ENCODE measurements around the gene CRIP2.

CRIP2 gene, protein sequence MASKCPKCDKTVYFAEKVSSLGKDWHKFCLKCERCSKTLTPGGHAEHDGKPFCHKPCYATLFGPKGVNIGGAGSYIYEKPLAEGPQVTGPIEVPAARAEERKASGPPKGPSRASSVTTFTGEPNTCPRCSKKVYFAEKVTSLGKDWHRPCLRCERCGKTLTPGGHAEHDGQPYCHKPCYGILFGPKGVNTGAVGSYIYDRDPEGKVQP

DNA sequence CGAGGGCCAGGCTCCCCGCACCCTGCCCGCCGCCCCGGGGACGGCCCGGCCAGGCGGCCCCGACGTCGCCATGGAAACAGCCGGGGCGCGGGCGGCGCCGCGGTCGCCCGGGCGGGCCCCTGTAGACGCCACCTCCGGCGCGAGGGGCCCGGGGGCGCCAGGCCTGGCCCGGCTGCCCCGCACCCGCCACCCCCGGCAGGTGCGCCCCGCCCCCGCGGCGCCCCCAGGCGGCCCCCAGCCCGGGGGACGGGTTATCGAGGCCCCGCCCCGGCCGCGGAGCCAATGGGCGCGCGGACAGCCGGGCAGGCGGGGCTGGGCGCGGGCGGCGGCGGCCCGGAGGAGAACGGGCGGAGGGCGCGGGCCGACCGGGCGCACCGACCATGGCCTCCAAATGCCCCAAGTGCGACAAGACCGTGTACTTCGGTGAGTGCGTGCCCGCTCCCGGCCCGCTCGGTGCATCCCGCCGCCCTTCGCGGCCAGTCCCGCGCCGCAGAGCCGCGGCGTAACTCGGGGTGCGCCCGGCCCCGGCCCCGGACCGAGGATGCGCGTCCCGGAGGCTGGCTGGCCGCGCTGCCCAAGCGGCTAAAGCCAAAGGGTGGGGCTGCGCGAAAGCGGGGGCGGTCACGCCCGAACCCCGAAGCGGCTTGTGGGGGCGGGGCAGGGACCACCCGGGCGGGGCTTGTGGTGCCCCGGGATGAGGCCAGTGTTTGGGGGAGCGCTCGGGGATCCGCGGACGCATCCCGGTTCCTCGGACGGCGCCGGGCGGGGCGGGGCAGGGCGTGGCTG lies at the start of gene CRIP2:
TSS of gene CRIP2 (plus strand) at position 339 of the 786 bp plus-strand sequence. CDS start at position 381, 42 bp downstream.
- DNase-seq = peak; percentile 15 to 69

DNA sequence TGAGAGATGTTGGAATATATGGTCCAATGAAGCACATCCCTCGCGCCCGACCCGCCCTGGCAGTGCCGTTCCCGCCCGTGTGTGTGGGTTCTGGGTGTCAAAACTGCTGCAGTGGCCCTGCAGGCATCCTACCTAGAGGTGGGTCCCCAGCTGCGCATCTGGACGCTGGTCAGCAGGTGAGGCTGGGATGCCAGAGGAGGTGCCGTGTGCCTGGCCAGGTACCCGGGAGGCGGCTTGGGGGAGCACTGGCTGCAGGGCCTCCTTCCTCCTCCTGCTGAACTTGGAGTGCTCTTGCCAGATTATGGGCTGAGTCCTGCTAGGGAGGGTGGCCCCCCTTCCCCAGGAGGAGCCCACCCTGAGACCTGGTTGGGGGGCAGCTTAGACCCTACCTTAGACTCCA lies 49.8 kb upstream of the CRIP2 start:
- DNase-seq = no peak

DNA sequence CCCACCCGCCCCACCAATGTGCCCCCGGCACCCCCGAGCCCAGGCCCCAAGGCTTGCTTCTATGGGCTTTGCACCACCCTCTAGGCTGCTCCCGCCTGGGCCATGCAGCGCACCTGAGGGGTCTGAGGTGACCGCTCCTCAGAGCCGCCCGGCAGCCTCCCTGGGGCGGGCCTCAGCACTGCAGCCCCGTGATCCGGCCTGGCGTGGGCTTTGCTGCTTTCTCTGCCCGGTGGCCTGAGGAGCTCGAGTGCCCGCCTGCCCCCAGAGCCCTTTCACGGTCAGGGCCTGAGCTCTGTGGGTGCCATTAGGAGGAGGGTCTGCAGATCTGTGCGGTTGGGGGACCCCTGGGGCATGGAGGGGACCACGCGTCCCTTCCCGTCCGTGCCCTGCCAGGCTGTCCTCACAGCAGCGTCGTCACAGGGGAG lies 48.8 kb upstream of the CRIP2 start:
- DNase-seq = no peak

DNA sequence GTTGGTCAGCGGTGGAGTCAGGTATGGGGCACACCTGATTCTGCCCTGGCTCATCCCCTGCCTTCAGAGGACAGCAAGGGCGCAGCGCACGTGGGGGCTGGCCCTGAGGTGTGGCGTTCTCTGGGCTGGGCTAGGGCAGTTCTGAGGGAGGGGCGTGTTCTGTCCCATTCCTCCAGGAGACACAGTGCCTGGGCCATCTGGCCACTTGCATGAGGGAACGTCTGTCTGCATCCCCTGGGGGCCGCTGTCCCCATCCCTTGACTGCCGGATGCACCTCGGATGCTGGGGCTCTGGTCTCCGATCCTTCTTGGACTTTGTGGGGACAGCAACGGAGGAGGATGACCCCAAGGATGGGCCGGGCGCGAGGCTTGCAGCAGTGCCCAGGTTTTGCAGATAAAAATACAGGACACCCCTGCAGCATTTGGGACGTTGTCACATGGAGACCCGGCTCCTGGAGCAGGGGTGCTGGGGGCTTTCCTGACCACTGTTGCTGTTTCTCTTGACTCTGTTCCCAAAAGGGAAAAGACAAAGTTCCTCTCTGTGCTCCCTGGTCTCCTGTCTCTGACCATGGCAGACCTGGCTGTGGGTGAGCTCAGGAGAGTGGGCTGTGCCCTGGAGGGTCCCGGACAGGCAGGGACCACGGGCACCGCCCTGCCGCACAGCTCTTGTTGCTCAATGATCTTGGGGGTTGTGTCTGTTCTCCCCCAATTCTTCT lies 48.0 kb upstream of the CRIP2 start:
- DNase-seq = no peak

DNA sequence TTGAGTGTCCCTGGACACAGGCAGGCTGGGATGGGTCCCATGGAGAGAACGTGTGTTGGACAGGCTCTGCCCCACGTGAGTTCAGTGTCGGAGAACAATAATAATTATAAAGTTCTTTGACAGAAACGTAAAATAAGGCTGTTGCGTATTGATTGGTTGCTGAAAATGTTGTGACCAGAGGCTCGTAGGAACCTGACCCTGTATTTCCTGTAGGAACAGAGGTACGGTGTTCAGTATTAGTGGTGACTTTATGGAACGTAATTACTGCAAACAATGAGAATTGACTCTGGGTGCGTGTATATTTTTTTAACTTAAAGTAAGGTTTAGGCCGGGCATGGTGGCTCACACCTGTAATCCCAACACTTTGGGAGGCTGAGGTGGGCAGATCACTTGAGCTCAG lies 47.2 kb upstream of the CRIP2 start:
- DNase-seq = no peak

DNA sequence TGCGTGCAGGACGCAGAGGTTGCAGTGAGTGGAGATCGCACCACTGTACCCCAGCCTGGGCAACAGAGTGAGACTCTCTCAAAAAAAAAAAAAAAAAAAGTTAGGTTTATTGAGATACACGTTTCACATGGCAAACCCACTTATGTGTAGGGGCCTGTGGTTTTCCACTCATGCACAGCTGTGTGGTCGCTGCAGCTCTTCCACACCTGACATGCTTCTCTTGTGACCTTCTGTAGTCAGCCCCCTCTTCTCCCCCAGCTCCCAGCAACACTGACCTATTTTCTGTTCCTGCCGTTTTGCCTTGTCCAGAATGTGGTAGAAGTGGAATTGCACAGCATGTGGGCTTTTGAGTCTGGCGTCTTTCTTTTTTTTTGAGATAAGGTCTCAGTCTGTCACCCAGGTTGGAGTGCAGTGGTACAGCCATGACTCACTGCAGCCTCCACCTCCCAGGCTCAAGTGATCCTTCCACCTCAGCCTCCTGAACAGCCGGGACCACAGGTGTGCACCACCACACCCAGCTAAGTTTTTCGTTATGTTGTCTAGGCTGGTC lies 46.6 kb upstream of the CRIP2 start:
- no peak for DNase-seq

DNA sequence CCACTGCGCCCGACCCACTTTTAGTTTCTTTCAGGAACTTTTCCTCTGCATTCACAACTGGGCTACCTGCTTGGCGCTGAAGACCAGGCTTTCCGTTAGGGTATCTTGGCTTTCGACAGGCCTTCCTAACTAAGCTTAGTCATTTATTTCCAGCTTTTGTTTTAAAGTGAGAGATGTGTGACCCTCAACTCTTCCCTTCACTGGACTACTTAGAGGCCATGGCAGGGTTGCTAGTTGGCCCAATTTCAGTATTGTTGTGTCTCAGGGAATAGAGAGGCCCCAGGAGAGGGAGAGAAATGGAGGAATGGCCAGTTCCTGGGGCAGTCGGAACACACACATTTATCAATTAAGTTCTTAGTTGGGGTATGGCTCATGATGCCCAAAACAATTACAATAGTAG lies 44.6 kb upstream of the CRIP2 start:
- no peak for DNase-seq

DNA sequence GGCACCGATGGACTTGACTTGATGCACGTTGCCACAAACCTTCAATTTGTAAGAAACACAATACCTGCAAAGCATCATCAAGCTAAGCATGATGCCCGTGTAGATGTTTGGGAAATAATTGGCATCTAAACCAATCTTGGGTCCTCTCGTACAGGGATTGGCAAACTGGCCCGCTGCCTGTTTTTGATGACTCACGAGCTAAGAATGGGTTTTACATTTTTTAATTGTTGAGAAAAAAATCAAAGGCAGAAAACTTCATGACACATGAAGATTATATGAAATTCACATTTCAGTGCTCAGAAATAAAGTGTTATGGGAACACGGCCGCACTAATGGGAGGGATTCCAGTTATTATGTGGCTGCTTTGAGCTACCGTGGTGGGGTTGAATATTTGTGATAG lies 44.1 kb upstream of the CRIP2 start:
- DNase-seq = no peak

DNA sequence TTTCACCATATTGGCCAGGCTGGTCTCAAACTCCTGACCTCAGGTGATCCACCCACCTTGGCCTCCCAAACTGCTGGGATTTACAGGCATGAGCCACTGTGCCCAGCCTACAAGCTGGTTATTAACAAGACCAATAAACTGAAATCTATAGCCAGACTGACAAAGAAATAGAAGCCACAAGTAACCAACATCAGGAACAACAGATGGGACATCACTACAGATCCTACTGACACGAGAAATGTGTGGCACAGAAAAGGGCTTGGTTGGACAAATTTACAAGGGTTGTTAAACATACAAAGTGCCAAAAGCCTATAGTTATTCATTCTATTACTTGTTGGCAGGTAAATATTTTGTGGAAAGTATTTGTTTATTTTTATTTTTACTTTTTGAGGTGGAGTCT lies 43.4 kb upstream of the CRIP2 start:
- DNase-seq = no peak

DNA sequence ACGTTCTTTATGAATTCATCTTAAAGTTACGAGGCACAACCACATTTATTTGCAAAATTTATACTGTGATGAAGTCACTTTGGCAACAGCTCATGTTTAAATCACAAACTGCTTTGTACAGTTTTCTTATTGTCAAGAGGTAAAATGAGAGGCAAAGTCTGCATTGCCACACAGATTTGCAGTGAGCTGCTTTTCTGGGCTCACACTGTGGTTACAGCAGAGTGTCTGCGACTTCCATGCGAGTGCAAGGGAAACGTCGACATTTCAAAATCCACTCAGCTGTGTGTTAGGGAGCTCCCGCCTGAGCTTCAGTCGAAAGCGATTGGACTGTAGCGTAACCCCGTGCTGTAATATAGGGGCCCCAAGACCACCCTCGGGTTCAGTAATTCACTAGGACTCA lies 42.0 kb upstream of the CRIP2 start:
- no peak for DNase-seq

DNA sequence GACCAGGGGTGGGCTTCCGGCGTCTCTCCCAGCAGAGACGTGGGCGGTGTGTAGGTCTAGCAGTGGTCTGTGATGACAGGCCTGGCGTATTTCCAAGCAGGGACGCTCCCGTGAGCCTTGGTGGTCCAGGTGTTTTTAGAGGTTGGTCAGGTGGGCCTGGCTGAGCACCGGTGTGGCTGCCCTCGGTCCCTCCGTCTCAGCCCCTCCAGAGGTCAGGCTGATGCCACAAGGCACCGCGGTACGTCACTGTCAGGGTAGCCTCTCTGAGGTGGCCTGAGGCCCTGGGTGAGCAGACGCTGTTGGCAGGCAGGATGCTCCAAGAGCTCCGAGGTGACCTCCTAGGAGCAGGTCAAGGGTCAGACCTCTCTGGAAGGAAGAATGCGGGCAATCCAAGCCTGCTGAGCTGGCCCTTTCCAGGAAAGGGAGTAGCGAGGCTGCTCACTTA lies 41.4 kb upstream of the CRIP2 start:
- DNase-seq = no peak

DNA sequence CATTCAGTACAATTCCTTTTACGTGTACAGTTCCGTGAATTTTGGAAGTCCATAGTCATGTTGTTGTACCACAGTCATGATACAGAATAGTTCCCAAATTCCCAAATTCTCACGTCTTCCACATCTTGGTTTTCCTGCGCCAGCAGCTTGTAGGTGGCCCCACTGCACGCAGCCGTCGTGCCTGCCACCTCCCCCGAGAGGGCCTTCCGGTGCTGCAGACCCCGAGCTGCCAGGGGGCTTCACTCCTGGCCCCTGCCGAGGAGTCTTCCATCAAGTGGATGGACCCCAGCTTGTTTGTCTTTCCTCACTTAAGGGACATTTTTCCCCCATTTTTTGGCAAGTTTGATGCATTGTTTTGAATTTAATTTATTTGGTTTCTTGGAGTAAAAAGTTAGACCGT lies 38.2 kb upstream of the CRIP2 start:
- DNase-seq = no peak

DNA sequence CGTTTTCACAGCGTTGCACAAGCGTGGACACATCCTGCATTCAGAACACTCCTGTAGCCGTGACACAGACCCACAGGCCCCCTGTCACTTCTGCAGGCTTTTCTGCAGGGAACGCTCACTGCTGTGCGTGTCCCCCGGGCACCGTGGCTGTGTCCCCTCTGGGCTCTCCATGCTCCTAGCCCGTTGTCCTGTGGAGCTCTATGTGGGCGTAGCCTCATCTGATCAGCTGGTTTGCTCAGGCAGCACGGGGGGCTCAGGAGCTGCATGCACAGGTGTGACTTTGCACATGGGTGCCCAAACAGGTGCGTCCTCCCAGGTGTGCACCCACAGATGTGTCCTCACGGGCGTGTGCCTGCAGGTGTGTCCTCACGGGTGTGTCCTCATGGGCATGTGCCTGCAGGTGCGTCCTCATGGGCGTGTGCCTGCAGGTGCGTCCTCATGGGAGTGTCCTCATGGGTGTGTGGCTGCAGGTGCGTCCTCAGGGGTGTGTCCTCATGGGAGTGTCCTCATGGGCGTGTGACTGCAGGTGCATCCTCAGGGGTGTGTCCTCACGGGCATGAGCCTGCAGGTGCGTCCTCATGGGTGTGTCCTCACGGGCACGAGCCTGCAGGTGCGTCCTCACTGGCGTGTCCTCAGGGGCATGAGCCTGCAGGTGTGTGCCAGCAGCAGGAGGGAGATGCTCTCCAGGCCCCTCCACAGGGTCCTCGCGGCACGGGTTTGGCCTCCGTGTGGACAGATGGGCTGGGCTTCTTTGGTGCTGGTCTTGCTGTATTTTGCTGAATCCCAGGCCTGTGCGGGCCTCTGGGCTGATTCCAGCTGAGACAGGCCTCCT lies 37.5 kb upstream of the CRIP2 start:
- no peak for DNase-seq

DNA sequence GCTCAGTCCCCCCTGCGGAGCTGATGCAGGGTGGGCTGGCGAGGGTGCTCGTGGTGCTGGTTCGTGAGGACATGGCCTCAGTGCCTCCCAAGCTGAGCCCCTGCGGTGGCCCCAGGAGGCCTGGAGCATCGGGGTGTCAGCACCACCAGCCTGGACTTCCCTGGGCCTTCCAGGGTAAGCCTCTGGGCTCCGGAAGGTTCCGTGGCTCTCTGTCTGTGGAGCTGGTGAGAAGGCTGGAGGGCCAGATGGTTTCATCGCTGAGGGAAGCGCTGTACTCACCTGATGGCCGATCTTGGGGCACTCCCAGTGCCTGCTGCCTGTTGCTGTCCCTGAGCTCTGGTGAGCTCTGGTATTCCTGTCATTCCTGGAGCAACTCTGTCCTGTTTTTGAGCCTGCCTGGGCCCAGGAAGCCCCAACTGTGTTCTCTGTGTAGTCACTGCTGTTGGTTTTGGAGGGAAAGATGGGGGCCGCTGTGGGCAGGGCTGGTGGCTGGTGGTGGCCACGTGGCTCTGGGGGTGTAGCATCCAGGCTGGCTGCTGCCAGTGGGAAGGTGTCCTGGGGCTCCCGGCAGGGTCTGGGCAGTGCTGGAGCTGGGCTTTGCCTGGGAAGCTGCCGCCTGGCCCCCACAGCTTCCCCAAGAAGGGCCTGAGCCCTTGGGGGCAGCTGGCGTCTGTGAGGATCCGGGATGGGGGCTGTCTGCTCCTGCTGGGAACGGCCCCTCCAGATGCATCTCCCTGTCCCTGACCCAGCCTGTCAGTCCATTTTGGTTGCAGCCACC lies 36.7 kb upstream of the CRIP2 start:
- DNase-seq = no peak

DNA sequence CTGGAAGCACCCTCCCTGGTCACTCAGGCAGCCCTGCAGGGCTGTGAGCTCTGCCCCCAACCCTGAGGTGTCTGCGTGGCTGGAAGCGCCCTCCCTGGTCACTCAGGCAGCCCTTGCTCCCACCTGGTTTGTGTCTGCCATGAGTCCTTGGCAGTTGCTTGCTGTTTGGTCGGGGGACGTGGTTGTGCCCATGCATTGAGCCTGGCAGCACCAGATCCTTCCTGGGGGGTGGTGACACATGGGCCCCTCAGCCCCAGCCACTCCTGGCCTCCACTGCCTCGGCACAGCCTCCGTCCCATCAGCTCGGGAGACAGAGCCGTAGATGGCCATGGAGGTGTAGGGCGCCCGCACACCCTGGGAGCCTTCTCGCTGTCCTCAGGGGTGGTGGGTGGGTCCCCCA lies 35.4 kb upstream of the CRIP2 start:
- DNase-seq = no peak

DNA sequence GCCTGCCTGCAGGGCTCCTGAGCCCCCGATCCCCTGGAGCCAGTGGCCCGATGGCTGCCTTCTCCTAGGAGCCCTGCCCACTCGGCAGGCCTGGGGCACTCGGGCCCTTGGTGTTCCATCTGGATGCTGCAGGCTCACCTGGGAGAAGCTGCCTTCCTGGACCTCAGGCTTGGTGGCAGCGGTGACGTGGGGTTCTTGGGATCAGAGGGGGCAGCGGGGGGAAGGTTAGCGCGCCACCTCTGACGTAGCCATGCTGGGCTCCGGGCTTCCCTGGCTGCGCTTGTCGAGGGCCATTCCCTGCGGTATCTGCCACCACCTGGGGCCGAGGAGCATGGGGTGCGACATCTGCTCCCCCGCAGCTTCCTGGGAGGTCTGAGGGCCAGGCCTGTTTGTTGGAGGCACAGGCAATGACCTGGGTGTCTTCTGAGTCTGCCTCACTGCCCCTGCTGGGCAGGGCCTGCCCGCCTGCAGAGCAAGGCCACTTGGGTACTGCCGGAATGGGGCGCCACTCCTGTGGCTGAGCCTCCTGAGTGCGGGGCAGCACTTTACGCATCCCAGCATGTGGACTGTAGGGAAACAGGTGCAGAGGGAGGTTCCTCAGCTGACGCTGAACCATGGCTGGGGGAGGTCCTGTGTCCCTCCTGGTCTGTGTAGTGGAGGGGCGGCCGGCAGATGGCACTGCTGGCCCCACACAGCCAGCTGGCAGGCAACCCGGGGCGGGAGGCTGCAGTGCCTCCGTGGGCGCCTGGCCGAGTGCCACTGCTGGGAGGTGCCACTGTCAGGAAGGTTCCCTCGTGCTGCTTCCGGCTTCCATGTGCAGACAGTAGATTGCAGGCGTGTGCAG lies 34.7 kb upstream of the CRIP2 start:
- DNase-seq = no peak

DNA sequence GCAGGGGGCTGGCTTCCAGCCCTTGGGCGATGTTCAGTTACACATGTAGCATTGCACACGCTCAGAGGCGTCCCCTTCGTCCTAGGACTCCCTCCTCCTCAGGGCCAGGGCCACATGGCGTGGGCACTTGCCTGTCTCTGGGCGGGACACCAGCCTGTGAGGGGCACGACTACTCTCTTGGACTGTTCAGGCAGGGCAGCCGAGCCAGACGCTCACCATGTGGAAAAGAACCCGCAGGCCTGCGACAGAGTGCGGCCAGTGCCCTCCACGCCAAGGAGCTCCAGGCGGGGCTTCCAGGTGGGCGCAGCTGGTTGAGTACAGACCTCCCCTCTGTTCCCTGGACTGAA lies 34.1 kb upstream of the CRIP2 start:
- DNase-seq = no peak

DNA sequence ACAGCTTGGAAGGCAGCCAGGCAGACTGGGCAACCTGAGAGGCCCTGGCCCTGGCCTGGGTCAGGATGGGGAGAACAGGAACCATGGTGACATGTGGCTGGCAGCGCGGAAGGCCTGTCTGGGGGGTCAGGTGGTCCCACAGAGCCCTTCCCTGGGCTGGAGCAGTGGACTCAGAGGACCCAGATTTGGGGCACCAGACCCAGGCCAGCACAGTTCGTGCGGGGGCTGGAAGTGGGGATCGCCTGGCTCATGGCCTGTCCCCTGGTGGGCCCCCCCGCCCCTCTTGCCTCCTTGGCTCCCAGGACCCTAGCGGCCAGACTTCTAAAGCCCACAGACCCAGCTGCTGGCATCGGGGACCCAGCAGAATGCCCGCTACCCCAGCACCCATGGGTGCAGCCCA lies 33.6 kb upstream of the CRIP2 start:
- DNase-seq = no peak

DNA sequence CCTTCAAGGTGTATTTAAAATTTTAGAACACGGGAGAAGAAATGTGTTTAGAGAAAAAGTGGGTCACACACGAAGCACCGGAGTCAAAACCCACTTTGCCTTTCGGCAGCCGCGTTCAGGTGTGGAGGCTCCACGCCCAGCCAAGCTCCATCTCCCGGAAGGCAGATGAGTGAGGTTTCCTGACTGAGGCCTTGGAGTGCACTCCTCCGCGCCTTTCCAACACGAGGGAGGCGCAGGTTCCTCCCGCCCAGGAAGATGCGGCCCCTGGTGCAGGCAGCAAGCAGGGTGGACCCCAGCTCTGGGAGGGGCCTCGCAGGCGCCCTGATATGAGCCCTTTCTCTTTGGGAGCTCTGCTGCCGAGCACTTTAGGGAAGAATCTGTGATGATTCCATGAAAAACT lies 32.5 kb upstream of the CRIP2 start:
- DNase-seq = no peak

DNA sequence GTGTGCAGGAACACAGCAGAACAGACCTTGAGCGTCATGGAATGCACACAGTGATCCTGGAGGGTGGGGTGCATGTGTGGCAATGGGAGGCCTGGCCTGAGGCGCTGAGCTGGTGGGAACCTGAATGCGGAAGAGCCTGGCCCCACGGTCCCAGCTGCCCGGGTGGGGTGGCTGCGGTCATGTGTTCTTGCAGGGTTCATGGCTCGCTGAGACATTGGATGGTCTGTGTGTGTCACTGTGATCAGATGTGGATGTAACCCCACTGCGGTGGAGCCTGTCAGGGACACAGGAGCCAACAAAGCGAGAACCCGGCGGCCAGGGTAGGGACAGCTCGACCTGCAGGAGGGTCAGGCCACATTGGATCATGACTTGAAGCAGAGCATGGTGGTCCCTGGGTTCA lies 31.8 kb upstream of the CRIP2 start:
- DNase-seq = no peak

DNA sequence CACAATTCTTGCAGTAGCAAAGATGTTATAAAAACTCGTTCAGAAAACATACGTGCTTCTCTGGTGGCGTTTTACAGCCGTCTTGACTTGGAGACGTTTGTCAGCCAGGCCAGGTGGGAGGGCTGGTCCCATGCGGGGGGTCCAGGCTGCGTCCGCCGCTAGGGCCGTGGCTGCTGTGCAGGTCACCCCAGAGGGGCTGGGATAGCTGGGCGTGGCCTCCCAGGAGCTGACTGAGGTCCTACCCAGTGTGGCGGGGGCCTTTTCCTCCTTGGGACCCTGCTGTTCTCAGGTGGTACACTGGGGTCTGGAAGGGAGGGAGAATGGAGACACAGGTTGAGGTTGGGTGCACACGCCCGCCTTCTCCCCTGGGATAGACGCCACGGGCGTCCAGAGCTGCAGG lies 29.8 kb upstream of the CRIP2 start:
- DNase-seq = no peak

Measured in CD4-positive, alpha-beta T cell treated with Interferon alpha-2 for 1 hour (primary cell).